IMR-90 (cell line): ENCODE data around the gene TSNAXIP1. TPM values are rescaled to one million over a fixed set of nuclear protein-coding genes. Genes with fewer than 3 reads are reported as not detected.
A peak's percentile ranks its signal among the peaks of the same experiment; 100 is the strongest.
"Not testable (repeated sequence)": the region's sequence is repeated elsewhere in the genome, so short reads cannot be mapped to it uniquely, and the experiment has no call there.

Experiments
- ATAC-seq: fragments of 200-7000 bp; cut with Tn5 transposase; 2 replicates; pipeline ENCODE4 v1.9.1; 2020; ENCODE audit warnings: low read depth, mild to moderate bottlenecking, moderate library complexity
- BruUV-seq: library from RNA; stranded (reverse); fragments of 400-500 nt; replicated peaks from 2 replicates; lab custom pipeline; 2021; lab: Mats Ljungman, UMichigan
- CTCF ChIA-PET: fragments of 300-600 bp; formaldehyde crosslinking; extraction: SDS; loops from one replicate; lab custom pipeline; 2021; ENCODE audit warnings: antibody characterized with exemption; lab: Yijun Ruan, JAX
- POLR2A ChIA-PET: fragments of 300-600 bp; sonication (Branson Sonifier 250); formaldehyde crosslinking; loops from one replicate; lab custom pipeline; 2022; ENCODE audit warnings: antibody characterized with exemption; ENCODE audit not compliant: unreplicated experiment; lab: Charles Lee
- DNase-seq: peaks from one replicate; pipeline ENCODE4 v3.0.0; 2013
- H2AFZ ChIP-seq: replicated peaks from 2 replicates; pipeline ENCODE3; 2013; ENCODE audit warnings: low read length, mild to moderate bottlenecking; ENCODE audit not compliant: poor library complexity
- H2AK5ac ChIP-seq: 2 replicates; pipeline ENCODE4 v1.6.1; 2013; ENCODE audit warnings: low read depth, low read length, inconsistent platforms
- H2AK9ac ChIP-seq: replicated peaks from 2 replicates; pipeline ENCODE3; 2013; ENCODE audit warnings: mild to moderate bottlenecking, low read depth, low read length, moderate library complexity; ENCODE audit not compliant: poor library complexity
- H2BK120ac ChIP-seq: 2 replicates; pipeline ENCODE4 v1.6.1; 2013; ENCODE audit warnings: low read depth, low read length, inconsistent platforms
- H2BK15ac ChIP-seq: 3 replicates; pipeline ENCODE4 v1.6.1; 2013; ENCODE audit warnings: low read depth, low read length, inconsistent platforms
- H2BK20ac ChIP-seq: 2 replicates; pipeline ENCODE4 v1.6.1; 2013; ENCODE audit warnings: low read depth, mild to moderate bottlenecking, inconsistent platforms, low read length, moderate library complexity
- H2BK5ac ChIP-seq: 2 replicates; pipeline ENCODE4 v1.6.1; 2013; ENCODE audit warnings: mild to moderate bottlenecking, low read depth, low read length, inconsistent platforms; ENCODE audit not compliant: poor library complexity, severe bottlenecking
- H3K14ac ChIP-seq: replicated peaks from 2 replicates; pipeline ENCODE4 v1.6.1; 2013; ENCODE audit warnings: low read depth, low read length, inconsistent platforms
- H3K18ac ChIP-seq: 2 replicates; pipeline ENCODE4 v1.6.1; 2013; ENCODE audit warnings: low read depth, low read length, control low read depth
- H3K23ac ChIP-seq: 2 replicates; pipeline ENCODE4 v1.6.1; 2013; ENCODE audit warnings: low read depth, low read length, inconsistent platforms
- H3K27ac ChIP-seq: 2 replicates; pipeline ENCODE4 v1.5.1; 2013; ENCODE audit warnings: mild to moderate bottlenecking, control low read depth, low read length; ENCODE audit not compliant: insufficient read depth
- H3K27me3 ChIP-seq: 2 replicates; pipeline ENCODE4 v1.6.1; 2013; ENCODE audit warnings: low read length; ENCODE audit not compliant: control insufficient read depth, insufficient read depth
- H3K36me3 ChIP-seq: 2 replicates; pipeline ENCODE4 v1.6.1; 2013; ENCODE audit warnings: low read length, mixed read lengths; ENCODE audit not compliant: control insufficient read depth, insufficient read depth
- H3K4ac ChIP-seq: 2 replicates; pipeline ENCODE4 v1.6.1; 2013; ENCODE audit warnings: low read depth, low read length, inconsistent platforms
- H3K4me1 ChIP-seq: 2 replicates; pipeline ENCODE4 v1.6.1; 2013; ENCODE audit warnings: low read length, mixed read lengths; ENCODE audit not compliant: control insufficient read depth, insufficient read depth
- H3K4me2 ChIP-seq: 2 replicates; pipeline ENCODE4 v1.6.1; 2013; ENCODE audit warnings: low read depth, mild to moderate bottlenecking, control low read depth, low read length, moderate library complexity
- H3K4me3 ChIP-seq: 2 replicates; pipeline ENCODE4 v1.5.1; 2013; ENCODE audit warnings: low read depth, mild to moderate bottlenecking, control low read depth, low read length, moderate library complexity; ENCODE audit not compliant: insufficient read depth
- H3K56ac ChIP-seq: 2 replicates; pipeline ENCODE4 v1.6.1; 2013; ENCODE audit warnings: low read length, inconsistent platforms; ENCODE audit not compliant: insufficient read depth; ENCODE audit errors: extremely low read depth
- H3K79me1 ChIP-seq, 2 experiments: 2 replicates each; pipeline ENCODE4 v1.6.1; 2013; ENCODE audit warnings: low read length in 2 of 2, inconsistent platforms in 1 of 2, low read depth in 1 of 2
- H3K9ac ChIP-seq: 2 replicates; pipeline ENCODE4 v1.6.1; 2013; ENCODE audit warnings: low read depth, low read length, control low read depth
- H3K9me1 ChIP-seq: 2 replicates; pipeline ENCODE4 v1.6.1; 2013; ENCODE audit warnings: low read length, inconsistent platforms; ENCODE audit not compliant: insufficient read depth
- H3K9me3 ChIP-seq: 2 replicates; pipeline ENCODE4 v1.6.1; 2013; ENCODE audit warnings: low read length; ENCODE audit not compliant: control insufficient read depth, insufficient read depth
- H4K20me1 ChIP-seq: 2 replicates; pipeline ENCODE4 v1.6.1; 2013; ENCODE audit warnings: low read length, inconsistent platforms; ENCODE audit not compliant: insufficient read depth
- H4K5ac ChIP-seq: 2 replicates; pipeline ENCODE4 v1.6.1; 2013; ENCODE audit warnings: mild to moderate bottlenecking, low read depth, low read length, control low read depth
- H4K8ac ChIP-seq, 2 experiments: 2 replicates each; pipeline ENCODE4 v1.6.1; 2013; ENCODE audit warnings: low read depth in 2 of 2, low read length in 2 of 2, control low read depth in 1 of 2, inconsistent platforms in 1 of 2
- H4K91ac ChIP-seq: 2 replicates; pipeline ENCODE4 v1.6.1; 2013; ENCODE audit warnings: low read depth, low read length, inconsistent platforms; ENCODE audit not compliant: insufficient read depth
- NFE2L2 ChIP-seq: fragments of 150-350 bp; IDR thresholded peaks from 2 replicates; pipeline ENCODE4 v1.6.1; 2016; ENCODE audit warnings: low read depth, mild to moderate bottlenecking, low read length
- WGBS, 2 experiments: methylation state at CpG; one replicate each; pipeline versions ENCODE4 v1.1.5 to v1.1.7; 2013; ENCODE audit warnings: missing lambda C conversion rate in 2 of 2; ENCODE audit not compliant: insufficient read length in 1 of 2; ENCODE audit errors: extremely low coverage in 2 of 2; 5-methylcytosine and 5-hydroxymethylcytosine counted together
- dilution Hi-C: fragments of 300-500 bp; cut with HindIII; formaldehyde crosslinking; loops from one replicate; pipeline ENCODE4 v1.14.3; 2018; ENCODE audit warnings: low sequenced_read_pairs; ENCODE audit not compliant: unreplicated experiment
- in situ Hi-C: fragments of 300-500 bp; cut with MboI; formaldehyde crosslinking; loops from 3 replicates; pipeline ENCODE4 v1.14.3; 2019; ENCODE audit warnings: low sequenced_read_pairs, inconsistent platforms, mixed read lengths
- intact Hi-C: fragments of 100-400 bp; cut with micrococcal nuclease; formaldehyde crosslinking; loops from 2 replicates; pipeline ENCODE4 v1.10.0; 2022
- polyA plus RNA-seq, 3 experiments: library from polyadenylated mRNA; depleted of rRNA; stranded (reverse); fragments of >200 nt; gene quantifications; 2 replicates each; pipeline ENCODE4 v1.2.3, GENCODE V29; 2012; ENCODE audit warnings: low replicate concordance in 1 of 3
- total RNA-seq: library from RNA; depleted of rRNA; stranded (reverse); fragments of >200 nt; gene quantifications from 2 replicates; pipeline ENCODE4 v1.2.3, GENCODE V29; 2012

Gene TSNAXIP1
- total and polyA plus RNA-seq, 2 of the 4 experiments (the other 2 are of a cell fraction): 0.72 to 1.4 TPM

DNA sequence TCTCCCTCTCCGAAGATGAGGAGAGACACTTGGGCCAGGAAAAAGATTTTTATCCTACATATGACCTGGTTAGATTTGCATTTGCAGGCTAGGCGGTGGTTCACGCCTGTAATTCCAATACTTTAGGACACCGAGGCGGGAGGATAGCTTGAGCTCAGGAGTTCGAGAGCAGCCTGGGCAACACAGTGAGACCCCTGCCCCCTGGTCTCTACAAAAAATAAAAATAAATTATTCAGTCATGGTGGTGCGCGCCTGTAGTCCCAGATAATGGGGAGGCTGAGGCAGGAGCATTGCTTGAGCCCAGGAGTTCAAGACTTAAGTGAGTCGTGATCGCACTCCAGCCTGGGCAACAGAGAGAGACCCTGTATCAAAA is 27.5 kb downstream of the TSNAXIP1 start:
- H3K9me3 ChIP-seq: no peaks in the 10 kb centered on the region
- no peak overlapping the region for H2AK5ac ChIP-seq
- no peak overlapping the region for H3K27ac ChIP-seq
- no peak overlapping the region; the same call in 1 of the 2 replicates for H3K56ac ChIP-seq
- peaks cover 28% of the 10 kb centered on the region for H3K36me3 ChIP-seq
- no peak overlapping the region for H2AK9ac ChIP-seq
- H2BK120ac ChIP-seq: no peak overlapping the region
- dilution Hi-C loops: no loop called here
- no peak overlapping the region for H2BK20ac ChIP-seq
- CTCF ChIA-PET: interaction anchor here (2.4 kb wide), 1 partner anchor 18 kb away, joined by 11 read pairs; no protein-coding TSS in a partner anchor
- 0 out of 2 replicates have a peak overlapping the region, but pooled peaks have one; percentile 79 for H3K9ac ChIP-seq
- H4K91ac ChIP-seq: peak overlapping the region; percentile 60; the same call in 1 of the 2 replicates
- DNase-seq: no peak
- peak overlapping the region; percentile 75; the same call in 1 of the 2 replicates for H3K4me3 ChIP-seq
- peak overlapping the region; percentile 80; the same call in 1 of the 2 replicates for H3K4ac ChIP-seq
- peak overlapping the region; percentile 98 for H3K23ac ChIP-seq
- H2BK5ac ChIP-seq: no peak overlapping the region
- peak overlapping the region; percentile 97 for H3K4me2 ChIP-seq
- POLR2A ChIA-PET: no interaction called here
- intact Hi-C loops: no loop called here
- no peak overlapping the region for H2BK15ac ChIP-seq
- no peak overlapping the region for H3K18ac ChIP-seq
- H3K27me3 ChIP-seq: no peaks in the 10 kb centered on the region
- no peak for TF ChIP-seq NFE2L2
- H3K79me1 ChIP-seq: peaks cover 6 to 36% of the 10 kb centered on the region in 2 experiments; a peak in 3 of 4 replicates
- BruUV-seq: no TSS peak
- WGBS, 2 experiments: no CpG with 5 or more reads among the region's 10 CpGs
- in situ Hi-C loops: no loop called here
- peak overlapping the region; percentile 56; the same call in 1 of the 2 replicates for H4K5ac ChIP-seq
- peak overlapping the region; percentile 98 for H3K14ac ChIP-seq
- peaks cover 2% of the 10 kb centered on the region for H3K4me1 ChIP-seq
- peaks cover 7% of the 10 kb centered on the region; the same call in 1 of the 2 replicates for H3K9me1 ChIP-seq
- peak overlapping the region; percentile 97 for H2AFZ ChIP-seq
- ATAC-seq: no peak
- no peaks in the 10 kb centered on the region for H4K20me1 ChIP-seq
- peak overlapping the region; percentile 71 to 99 for H4K8ac ChIP-seq

DNA sequence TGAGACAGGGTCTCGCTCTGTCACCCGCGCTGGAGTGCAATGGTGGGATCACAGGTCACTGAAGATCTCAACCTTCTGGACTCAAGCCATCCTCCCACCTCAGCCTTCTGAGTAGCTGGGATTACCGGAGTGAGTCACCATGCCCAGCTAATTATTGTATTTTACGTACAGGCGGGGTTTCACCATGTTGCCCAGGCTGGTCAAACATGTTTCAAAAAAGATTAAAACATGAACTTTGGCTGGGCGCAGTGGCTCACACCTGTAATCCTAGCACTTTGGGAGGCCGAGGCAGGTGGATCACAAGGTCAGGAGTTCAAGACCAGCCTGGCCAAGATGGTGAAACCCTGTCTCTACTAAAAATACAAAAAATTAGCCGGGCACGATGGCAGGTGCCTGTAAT is 30.5 kb downstream of the TSNAXIP1 start:
- H2BK20ac ChIP-seq, H2BK15ac ChIP-seq, H4K91ac ChIP-seq, H2BK5ac ChIP-seq, H4K20me1 ChIP-seq, POLR2A ChIA-PET, H3K27me3 ChIP-seq, ATAC-seq, H3K9ac ChIP-seq, H4K8ac ChIP-seq, H3K56ac ChIP-seq, H3K14ac ChIP-seq, dilution Hi-C loops, H4K5ac ChIP-seq, H2AK5ac ChIP-seq, H3K27ac ChIP-seq, H3K4me3 ChIP-seq, CTCF ChIA-PET, H3K4me1 ChIP-seq, in situ Hi-C loops, H2BK120ac ChIP-seq, intact Hi-C loops, H3K18ac ChIP-seq, H3K23ac ChIP-seq, H3K4me2 ChIP-seq, DNase-seq, H3K9me3 ChIP-seq, H3K36me3 ChIP-seq, H2AK9ac ChIP-seq, BruUV-seq, H3K4ac ChIP-seq: not testable (repeated sequence)
- 98% methylated on average over 7 of the region's 10 CpGs; no CpG with 5 or more reads in 1 of the 2 experiments for WGBS, 2 experiments
- H3K79me1 ChIP-seq: peaks cover 6 to 21% of the 10 kb centered on the region in 2 experiments; a peak in 3 of 4 replicates
- H2AFZ ChIP-seq: peak overlapping the region; percentile 51
- peaks cover 11% of the 10 kb centered on the region; the same call in 1 of the 2 replicates for H3K9me1 ChIP-seq
